Measurements from ENCODE around the gene CDCP1.

Gene CDCP1, protein sequence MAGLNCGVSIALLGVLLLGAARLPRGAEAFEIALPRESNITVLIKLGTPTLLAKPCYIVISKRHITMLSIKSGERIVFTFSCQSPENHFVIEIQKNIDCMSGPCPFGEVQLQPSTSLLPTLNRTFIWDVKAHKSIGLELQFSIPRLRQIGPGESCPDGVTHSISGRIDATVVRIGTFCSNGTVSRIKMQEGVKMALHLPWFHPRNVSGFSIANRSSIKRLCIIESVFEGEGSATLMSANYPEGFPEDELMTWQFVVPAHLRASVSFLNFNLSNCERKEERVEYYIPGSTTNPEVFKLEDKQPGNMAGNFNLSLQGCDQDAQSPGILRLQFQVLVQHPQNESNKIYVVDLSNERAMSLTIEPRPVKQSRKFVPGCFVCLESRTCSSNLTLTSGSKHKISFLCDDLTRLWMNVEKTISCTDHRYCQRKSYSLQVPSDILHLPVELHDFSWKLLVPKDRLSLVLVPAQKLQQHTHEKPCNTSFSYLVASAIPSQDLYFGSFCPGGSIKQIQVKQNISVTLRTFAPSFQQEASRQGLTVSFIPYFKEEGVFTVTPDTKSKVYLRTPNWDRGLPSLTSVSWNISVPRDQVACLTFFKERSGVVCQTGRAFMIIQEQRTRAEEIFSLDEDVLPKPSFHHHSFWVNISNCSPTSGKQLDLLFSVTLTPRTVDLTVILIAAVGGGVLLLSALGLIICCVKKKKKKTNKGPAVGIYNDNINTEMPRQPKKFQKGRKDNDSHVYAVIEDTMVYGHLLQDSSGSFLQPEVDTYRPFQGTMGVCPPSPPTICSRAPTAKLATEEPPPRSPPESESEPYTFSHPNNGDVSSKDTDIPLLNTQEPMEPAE

DNA sequence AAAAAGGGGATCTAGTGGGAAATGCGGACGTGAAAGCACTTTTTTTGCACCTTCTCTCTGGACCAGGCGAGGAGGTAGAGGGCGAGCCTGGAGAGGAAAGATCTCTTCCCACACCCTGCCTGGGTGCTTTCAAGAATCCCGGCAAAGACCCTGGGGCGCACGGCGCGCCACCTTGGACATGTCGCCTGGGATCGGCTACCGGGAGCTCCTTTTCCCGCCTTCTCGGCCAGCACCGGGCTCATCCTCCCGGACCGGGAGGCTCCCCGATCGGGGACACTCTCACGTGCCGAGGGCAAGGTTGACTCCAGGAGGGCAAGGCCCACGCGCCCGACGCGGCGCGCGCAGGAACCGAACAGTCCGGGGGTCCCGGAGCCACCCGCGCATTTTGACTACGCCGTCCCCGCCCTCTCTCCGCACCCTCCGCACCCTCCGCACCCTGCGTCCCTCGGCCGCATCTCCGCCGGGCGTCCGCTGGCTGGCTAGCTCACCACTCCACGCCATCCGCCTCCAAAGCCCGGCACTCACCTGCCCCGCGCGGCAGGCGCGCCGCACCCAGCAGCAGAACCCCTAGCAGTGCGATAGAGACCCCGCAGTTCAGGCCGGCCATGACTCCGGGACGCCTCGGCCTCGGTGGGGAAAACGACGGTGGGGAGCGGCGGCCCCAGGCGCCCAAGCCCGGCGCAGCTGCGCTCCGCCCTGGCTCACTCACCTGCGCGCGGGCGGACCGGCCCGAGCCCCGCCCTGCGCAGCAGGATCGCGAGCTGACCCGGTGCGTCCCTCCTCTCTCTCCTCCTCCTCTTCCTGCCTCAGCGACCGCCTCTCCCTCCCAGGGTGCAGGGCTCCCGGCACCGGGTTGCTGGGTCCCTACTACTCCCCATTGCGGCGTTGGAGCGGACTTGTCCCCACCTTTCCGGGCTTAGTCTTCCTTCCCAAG is at the start of gene CDCP1:
Gene CDCP1, minus strand, starts transcription at position 698 of the 934 bp plus-strand sequence. Its CDS starts 91 bp downstream, at position 607.
- DNase-seq (ENCODE audit: low read depth in 2 of 2): no peak

DNA sequence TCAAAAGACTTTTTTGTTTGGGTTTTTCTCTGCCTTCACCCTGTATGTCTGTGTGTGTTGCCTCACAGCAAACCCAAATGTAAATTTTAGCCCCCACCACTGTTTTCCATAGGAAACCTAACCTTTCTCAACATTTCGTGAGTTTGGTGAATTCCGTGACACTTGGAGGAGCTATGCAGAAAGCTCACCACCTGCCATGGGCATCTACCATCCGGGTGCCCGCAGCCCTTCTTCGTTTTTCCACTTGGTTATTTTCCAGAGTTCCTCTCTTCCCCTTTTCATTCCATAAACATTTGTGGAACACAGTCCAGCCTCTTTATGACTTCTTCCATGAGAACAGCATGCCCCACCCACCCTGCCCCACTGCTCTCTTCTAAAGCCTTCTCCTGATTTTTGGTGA is 48.6 kb upstream of the CDCP1 start:
- DNase-seq (ENCODE audit: low read depth in 2 of 2): no peak

DNA sequence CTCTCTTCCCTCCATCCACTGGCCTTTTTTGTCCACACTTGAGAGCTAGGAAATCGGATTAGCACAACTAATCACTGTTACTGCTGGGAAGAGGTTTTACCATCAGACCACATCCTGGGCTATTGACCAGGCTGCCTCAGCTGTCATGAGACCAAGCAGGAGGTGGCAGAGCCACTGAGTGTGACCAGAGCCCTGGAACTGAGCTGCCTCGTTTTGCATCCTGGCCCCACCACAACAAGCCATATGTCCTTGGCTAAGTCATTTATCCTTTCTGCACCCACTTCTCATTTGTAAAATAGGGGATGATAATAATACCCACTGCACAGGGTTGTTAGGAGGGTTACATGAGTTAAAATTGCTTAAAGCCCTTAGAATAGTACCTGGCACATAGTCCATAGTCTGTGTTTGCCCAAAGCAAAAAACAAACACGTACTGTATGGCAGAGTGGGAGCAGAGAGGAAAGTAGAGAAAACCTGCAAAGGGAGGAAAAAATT is 45.8 kb upstream of the CDCP1 start:
- DNase-seq (ENCODE audit: low read depth in 2 of 2): no peak

DNA sequence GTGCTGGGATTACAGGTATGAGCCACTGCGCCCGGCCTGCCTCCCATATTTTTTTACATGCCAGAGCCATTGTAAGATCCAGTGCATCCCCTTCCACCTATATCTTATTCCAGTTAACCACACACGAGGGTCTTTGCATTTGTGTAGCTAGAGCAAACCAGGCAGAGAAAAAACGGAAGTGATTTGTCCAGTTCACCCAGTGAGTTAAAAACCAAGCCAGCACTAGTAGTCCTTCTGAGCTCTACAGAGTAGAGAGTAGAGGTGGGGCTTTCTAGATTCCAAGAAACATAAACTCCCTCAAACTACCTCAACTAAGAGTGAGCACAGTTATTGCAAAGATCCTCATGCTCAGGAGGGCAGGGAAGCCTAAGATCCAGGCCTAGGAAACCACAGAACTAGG is 45.2 kb upstream of the CDCP1 start:
- no peak for DNase-seq (ENCODE audit: low read depth in 2 of 2)

DNA sequence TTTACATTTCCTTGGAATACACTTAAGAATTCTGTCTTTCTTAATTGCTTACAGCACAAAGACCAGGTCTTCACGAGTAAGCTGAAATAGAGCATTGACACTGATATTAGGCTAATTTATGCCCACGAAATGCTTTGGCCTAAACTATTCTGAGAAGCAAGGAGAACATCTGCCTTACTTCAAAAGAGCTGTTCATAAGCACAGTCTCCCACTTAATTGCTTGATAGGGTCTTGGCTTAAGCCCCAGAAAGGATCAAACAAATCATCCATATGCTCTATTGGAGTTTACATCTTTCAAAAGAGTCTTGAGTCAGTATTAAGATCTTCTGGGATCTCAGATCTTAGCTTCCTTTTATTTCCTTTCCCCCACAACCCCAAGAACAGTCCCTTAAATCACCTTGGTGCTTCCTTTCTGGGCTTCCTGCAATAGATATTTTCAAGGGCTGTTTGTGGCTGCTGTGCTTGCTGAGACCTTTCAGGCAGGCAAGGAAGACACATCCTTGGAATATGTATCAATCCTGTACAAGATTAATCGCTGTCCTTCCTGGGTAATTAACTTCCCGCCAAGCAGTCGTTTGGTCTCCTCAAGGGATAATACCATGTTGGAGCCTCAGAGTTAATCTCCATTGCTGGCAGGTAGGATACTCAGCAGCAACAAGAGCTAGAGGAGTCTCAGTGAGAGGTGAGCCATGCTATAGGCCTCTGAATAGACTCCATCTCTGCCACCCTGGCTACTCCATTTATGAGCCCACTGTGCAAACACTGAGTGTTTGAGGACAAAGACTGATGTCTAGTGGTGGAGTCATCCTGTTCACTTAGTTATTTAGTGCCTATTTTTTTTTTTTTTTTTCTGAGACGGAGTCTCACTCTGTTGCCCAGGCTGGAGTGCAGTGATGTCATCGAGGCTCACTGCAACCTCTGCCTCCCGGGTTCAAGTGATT is 42.8 kb upstream of the CDCP1 start:
- no peak for DNase-seq (ENCODE audit: low read depth in 2 of 2)

DNA sequence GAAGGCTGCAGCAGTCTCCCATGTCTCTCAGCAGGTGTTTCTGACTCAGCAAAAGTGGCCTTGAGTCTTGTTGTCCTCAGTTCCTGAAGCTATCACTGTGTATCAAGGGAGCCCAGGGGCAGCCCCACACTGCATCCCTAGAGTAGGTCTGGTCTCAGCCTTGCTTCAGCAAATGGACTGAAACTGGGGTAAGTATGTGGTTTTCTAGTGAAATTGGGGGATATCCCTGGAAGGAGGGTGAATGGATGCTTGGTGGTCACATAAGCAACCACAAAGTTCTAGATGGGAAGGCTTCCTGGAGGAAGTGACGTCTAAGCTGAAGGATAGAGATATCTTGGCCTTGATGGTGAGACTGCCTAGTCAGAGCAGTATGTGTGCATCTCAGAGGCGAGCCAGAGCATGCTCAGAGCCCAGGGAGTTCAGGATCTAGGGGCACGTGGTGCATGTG is 41.5 kb upstream of the CDCP1 start:
- peak; percentile 2 to 8 for DNase-seq (ENCODE audit: low read depth in 2 of 2)

DNA sequence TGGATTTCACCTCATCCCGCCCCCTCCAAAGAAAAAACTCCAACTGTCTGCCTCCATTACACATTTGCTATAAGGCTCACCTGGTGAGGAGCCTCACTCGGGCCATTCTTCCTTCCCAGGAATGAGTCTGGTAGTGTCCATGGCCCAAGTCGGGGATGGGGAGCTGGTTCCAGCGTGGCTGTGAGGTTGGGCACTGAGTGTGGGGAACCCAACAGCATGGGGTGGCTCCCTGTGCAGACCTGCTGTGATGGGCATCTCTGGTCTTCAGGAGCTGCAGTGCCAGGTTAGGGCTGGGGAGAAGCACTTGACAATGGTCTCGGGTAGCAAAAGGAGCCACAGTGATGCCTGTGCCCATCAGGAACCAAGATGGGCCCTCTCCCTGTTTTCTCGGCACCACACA is 40.7 kb upstream of the CDCP1 start:
- DNase-seq (ENCODE audit: low read depth in 2 of 2): no peak

DNA sequence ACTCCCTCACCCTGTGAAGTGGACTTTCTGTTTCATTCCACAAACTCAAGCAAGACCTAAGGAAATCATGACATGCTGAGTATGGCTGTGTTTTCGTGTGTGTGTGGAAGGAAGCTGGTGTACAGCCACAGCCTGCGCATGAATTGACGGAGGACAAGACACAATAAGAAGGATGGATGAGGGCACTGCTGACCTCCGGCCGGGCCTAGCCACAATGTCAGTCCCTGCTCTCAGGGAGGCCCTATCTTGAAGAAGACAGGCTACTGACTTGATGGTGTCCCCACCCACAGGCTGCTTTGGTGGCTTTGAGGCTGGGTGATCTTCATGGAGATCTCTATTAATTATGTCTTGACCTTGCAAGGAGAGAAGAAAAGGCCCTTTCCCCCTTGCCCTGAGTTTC is 39.3 kb upstream of the CDCP1 start:
- DNase-seq (ENCODE audit: low read depth in 2 of 2): no peak

DNA sequence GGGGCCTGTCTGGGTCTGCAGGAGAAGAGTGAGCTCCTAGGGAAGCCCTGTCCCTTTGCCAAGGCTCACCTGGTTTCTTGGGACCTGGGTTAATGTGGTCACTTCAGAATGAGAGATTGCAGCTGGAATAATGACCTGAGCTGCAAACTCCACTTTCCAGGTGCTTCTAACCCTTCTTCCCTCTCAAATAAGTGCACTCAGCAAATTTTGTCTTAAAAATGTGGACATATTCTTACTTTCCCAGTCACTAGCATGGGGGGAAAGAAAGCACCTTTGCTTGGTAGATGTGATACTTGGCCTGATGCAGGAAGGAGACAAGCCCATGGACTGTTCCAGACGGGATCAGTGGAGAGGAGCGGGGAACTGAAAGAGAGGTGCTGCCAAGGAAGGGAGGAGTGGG is 38.9 kb upstream of the CDCP1 start:
- DNase-seq (ENCODE audit: low read depth in 2 of 2): no peak

DNA sequence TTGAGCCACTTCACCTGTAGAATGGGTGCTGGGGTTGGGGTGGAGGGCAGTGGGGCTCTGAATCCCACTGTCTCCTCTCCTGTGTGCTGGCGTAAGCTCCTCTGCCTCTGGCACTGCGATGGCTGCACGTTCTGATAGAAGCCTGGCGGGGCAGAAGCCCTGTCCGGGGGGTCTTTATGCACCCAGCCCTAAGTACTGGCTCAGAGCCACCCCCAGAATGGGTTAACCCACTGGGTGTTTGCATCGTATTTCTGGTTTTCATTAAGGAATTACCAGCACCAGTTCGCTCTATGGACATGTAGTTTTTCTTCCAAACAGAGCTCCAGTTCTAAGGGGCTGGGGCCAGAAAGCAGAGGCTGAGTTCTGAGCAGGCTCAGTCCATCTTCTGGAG is 37.7 kb upstream of the CDCP1 start:
- no peak for DNase-seq (ENCODE audit: low read depth in 2 of 2)

DNA sequence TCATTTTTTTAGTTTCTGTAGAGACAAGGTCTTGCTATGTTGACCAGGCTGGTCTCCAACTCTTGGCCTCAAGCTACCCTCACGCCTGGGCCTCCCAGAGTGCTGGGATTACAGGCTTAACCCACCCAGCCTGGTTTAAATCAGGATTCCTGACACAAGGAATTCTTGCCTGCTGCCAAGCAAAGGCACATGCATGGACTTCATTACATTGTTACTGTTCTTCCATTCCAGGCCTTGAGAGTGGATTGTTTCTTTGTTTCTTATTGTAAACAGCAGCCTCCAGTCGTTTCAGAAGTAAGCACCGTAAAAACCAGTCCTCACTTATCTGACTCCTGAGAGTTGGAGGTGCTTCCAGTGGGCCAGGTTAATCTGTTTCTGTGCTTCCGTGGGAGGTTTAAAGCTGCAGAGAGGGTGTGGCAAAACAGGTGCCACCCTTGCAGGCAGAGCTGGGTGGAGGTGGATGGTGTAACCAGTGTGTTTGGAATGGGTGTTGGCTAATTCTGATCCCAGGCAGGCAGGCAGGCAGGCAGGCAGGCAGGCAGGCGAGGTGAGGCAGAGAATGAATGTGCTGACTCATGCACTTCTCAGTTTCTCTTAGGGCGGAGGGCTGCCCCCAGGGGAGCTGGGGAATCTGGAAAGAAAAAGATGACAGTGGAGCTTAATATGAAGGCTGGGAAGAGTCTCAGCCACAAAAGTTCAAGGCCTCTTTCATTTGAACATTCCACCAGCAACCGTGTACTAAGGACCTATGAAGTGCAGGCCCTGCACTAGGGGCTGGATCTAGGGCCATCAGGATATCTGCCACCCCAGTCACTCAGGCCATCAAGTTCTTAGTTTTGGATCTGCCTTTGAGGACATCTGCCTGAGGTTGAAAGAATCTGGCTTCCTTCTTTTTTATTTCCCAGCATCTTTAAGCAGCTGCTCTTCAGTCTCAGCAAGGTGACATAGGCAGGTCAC is 37.0 kb upstream of the CDCP1 start:
- no peak for DNase-seq (ENCODE audit: low read depth in 2 of 2)

DNA sequence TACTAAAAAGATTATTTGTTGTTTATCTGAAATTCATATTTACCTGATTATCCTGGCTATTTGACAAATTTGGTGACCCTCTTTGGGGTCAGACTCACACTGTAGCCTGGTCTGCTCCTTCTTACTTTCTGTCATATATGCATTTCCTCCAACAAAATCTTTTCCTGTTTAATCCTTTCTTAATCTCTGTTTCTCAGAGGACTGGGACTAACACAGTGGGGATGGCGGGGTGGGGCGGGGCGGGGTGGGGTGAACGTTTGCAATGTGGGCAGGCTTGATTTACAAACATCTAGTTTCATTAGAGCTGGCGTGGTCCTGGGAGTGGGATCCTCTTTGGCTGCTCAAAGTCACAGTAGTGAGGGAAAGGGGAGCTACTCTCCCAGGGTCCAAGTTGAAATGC is 35.3 kb upstream of the CDCP1 start:
- DNase-seq (ENCODE audit: low read depth in 2 of 2): no peak

DNA sequence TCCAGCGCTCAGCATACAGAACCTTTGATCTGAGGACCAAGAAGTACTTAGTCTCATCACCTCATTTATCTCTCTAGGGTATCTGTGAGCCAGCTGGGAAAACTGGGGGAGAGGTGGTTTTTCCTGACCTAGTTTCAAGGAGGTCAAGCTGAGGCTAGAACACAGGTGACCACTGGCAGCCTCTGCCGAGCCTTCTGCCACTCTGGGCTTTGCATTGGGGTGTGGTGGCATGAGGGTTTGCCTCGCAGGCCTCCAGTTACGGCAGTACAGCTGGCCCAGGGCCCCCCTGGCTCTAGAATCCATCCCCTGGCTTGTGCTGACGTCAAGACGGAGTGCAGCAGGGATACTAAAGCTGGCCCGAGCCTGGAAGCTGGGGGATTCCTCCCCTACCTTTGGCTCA is 34.7 kb upstream of the CDCP1 start:
- DNase-seq (ENCODE audit: low read depth in 2 of 2): no peak

DNA sequence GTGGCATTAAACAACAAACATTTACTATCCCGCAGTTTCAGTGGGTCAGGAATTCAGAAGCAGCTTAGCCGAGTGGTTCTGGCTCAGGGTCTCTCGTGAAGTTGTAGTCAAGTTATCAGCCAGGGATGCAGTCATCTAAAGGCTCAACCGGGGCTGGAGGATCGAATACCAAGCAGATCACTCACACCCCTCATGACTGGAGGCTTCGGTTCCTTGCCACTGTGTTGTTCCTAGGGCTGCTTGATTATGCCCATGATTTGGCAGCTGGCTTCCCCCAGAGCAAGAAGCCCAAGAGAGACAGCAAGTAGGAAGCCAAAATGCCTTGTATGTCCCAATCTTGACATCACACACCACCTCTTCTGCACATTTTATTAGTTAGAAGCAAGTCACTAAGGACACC is 33.9 kb upstream of the CDCP1 start:
- no peak for DNase-seq (ENCODE audit: low read depth in 2 of 2)

DNA sequence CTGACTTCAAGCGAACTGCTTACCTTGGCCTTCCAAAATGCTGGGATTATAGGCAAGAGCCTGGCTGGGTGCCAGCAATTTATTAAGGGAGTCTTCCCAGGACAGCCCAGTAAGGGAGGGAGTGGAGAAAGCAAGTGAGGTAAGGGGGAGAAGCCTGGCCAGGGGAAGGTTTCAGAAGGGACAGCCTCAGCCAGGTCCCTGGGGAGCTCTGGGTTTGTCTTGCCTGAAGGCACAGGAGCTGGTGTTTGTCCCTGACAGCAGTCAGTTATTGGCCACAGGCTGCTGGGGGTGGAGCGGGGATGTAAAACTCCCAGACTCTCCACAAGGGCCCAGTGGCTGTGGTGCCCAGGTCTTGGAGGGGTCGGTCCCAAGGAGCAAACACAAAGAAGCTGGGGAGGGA is 33.0 kb upstream of the CDCP1 start:
- DNase-seq (ENCODE audit: low read depth in 2 of 2): no peak

DNA sequence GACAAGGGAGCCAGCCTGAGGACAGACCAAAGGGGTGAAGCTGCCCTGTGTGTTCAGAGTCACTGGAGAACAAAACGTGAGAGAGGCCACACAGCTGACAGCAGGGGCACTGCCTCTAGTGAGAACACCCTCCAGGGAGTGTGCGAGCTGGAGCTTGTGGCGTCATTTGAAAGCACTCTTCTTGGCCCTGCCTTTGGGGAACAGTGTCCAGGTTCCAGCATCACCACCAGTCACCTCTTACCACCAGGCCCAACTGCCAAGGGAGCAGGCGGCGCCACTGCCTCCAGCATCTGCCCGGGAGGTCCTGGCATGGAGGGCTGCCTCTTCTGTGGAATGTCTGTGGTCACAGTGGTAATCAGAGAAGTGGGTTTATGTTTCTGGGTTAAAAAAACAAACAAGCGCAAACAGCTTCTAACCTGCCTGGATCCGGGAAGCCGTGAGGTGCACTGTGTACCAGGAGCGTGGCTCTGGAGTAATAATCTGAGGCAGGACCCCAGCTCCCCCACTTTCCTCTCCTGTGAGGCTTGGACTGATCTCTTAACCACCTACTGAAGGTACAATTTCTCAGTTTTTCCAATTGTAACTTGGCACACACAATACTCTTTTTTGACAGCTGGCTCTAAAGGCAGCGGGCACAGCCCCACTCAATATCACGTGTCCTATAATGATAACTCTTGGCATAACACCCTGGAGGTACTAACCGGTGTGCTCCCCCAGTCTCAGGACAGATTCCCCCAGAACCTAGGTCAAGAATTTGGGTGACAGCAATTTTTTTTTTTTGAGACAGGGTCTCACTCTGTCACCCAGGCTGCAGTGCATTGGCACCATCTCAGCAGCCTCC is 32.2 kb upstream of the CDCP1 start:
- DNase-seq (ENCODE audit: low read depth in 2 of 2): no peak

DNA sequence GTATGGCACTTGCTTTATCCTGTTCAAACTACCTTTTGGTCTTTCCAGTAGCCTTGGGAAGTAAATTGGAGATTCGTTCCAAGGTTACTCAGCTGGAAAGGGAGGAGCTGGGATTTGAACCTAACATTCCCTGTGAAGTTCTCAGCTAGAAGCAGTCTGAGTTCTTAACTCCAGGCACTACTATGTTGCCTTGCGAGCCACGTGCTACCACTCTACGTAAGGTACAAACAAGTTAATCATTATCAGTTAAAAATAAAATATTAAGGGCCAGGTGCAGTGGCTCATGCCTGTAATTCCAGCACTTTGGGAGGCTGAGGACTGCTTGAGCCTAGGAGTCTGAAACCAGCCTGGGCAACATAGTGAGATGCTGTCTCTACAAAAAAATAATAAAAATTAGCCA is 30.7 kb upstream of the CDCP1 start:
- no peak for DNase-seq (ENCODE audit: low read depth in 2 of 2)

DNA sequence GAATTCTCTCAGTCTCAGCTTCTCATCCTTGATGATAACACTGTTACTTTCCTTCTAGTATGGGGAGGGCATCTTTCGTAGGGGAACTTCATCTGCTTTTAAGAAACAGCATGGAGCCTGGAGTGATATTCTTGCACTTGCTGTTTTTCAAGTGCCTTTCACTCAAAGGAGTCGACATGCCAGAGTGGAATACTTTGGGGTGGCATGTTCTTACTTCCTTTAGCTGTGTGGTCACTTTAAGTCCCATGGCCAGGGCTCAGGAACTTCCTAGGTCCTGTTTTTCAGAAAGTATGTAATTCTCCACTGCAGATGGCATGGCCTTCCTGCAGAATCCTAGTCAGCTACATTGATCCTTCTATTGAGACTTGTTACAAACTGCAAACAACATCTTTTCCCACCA is 28.1 kb upstream of the CDCP1 start:
- no peak for DNase-seq (ENCODE audit: low read depth in 2 of 2)

DNA sequence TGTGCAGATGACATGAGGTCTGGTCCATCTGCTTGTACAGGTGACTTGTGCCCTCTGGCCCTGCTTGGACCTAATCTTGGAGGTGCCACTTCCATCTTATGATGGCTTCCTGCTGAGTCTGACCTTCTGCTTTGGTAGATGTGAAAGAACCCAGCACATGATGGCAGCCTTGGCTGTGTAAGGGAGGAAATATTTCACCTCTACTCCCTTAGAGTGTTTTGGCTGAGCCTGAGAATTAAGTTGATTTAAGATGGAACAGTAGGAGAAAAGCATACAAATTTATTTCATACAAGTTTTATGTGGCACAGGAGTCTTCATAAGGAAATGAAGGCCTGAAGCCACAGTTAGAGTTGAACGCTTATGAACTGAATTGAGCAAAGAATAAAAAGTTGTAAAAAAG is 27.6 kb upstream of the CDCP1 start:
- DNase-seq (ENCODE audit: low read depth in 2 of 2): no peak

Measured in stimulated activated CD8-positive, alpha-beta memory T cell treated with anti-CD3 and anti-CD28 coated beads, Interleukin-15, amount 100 ng/mL, for 48 hours (primary cell).